KOPT-K1 (cell line): ENCODE results near the gene ST6GAL1.

Experiments used
- H3K27ac ChIP-seq: fragments of 200-600 bp; sonication (generic); 2 replicates; pipeline ENCODE4 v1.5.1; 2016; ENCODE audit warnings: antibody characterized with exemption, mild to moderate bottlenecking, low read depth, low read length; ENCODE audit not compliant: poor library complexity, severe bottlenecking
- H3K36me3 ChIP-seq: fragments of 200-600 bp; sonication (generic); 2 replicates; pipeline ENCODE4 v1.5.1; 2017; ENCODE audit warnings: antibody characterized with exemption, mild to moderate bottlenecking, low read length, moderate library complexity; ENCODE audit not compliant: insufficient read depth
- H3K9me3 ChIP-seq: fragments of 200-600 bp; sonication (generic); 2 replicates; pipeline ENCODE4 v1.5.1; 2017; ENCODE audit warnings: antibody characterized with exemption, low read length, mild to moderate bottlenecking; ENCODE audit not compliant: insufficient read depth, poor library complexity, severe bottlenecking

ST6GAL1 gene

GRCh38 chr3:186925826-186926225 is 4.5 kb upstream of the ST6GAL1 start:
- H3K36me3 ChIP-seq: no peaks in the 10 kb centered on the region
- no peak overlapping the region for H3K27ac ChIP-seq
- H3K9me3 ChIP-seq: no peaks in the 10 kb centered on the region

GRCh38 chr3:186929186-186929585 is 1.1 kb upstream of the ST6GAL1 start:
- no peaks in the 10 kb centered on the region for H3K9me3 ChIP-seq
- peaks cover 7% of the 10 kb centered on the region; the same call in 1 of the 2 replicates for H3K36me3 ChIP-seq
- no peak overlapping the region for H3K27ac ChIP-seq

- Histone ChIP-seq H3K27ac (no peak overlapping the region), H3K36me3 (peaks cover 7% of the 10 kb centered on the region; the same call in 1 of the 2 replicates), H3K9me3 (no peaks in the 10 kb centered on the region)
These were observed 641 bp upstream of the ST6GAL1 start for GRCh38 chr3:186929685-186930084.

GRCh38 chr3:186930641-186931531 is 560 bp downstream of the ST6GAL1 start:
- Histone ChIP-seq H3K9me3 (no peaks in the 10 kb centered on the region), H3K27ac (peak overlapping the region; percentile 70), H3K36me3 (peaks cover 16% of the 10 kb centered on the region; the same call in 1 of the 2 replicates)

DNA sequence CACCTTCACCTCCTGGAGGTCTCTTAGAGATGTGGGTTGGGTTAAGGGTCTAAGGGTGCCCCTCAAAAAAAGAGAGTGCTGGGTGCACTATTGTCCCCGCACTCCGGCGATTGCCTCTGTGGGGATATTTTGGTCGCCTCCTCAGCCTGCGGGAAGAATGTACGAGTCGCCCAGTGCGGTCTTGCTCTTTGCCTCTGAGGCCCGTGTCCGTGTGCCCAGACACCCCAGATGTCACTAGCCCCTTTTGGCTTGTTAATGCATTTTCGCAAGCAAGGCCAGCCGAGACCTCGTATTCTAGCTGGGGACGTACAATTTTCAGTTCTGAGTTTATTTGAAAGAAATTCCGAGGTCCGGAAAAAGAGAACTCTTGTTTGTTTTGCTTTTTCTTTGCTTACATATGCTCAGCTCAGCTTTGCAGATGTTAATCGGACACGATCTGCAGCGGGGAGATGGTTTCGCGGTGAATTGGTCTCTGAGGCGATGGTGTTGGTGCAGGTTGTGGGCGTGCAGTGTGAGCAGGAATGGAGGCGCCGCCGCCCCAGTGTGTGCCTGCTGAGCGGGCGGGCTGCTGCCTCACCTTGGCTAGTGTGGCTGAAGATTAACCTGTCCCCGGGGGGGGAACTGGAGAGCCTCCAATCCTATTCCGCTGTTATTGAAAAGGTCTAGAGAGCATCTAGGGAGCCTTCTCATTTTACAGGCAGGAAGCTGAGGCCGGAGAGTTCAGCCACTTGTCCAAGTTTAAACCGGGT is 1.4 kb downstream of the ST6GAL1 start:
- peaks cover 16% of the 10 kb centered on the region; the same call in 1 of the 2 replicates for H3K36me3 ChIP-seq
- H3K27ac ChIP-seq: peak overlapping the region; percentile 70

GRCh38 chr3:186932281-186933181 is 2.2 kb downstream of the ST6GAL1 start:
- Histone ChIP-seq H3K27ac (no peak overlapping the region), H3K36me3 (peaks cover 16% of the 10 kb centered on the region; the same call in 1 of the 2 replicates), H3K9me3 (no peaks in the 10 kb centered on the region)

More for the DNA sequence above, 1.4 kb downstream of the ST6GAL1 start:
- no peaks in the 10 kb centered on the region for H3K9me3 ChIP-seq

DNA sequence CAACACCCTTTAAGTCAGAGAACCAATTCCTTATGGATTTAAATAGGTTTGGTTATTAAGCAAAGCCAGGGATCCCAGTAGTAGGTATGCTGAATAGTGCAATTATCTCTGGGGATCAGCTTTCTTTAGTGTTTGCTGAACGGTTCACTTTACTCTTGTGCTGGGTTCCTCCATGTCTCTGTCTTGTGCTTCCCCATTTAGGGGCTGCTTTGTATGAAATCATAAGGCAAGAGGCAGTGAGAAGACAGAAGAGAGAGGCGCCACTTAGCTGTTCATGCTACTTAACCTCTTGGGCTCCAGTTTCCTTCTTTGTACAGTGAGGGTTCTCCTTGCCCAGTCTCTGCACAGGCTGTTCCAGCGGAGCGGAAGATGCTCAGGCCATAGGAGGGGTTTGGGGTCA is 3.5 kb downstream of the ST6GAL1 start:
- peaks cover 16% of the 10 kb centered on the region; the same call in 1 of the 2 replicates for H3K36me3 ChIP-seq
- no peak overlapping the region for H3K27ac ChIP-seq
- H3K9me3 ChIP-seq: no peaks in the 10 kb centered on the region

DNA sequence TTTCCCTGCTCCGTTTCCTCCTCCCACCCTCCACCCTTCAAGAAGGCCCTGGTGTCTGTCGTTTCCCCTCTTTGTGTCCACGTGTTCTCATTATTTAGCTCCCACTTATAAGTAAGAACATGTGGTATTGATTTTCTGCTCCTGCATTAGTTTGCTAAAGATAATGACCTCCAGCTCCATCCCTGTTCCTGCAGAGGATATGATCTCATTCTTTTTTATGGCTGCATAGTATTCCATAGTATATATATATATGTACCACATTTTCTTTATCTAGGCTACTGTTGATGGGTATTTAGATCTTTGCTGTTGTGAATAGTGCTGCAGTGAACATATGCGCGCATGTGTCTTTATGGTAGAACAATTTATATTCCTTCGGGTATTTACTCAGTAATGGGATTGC is 4.8 kb downstream of the ST6GAL1 start:
- no peak overlapping the region for H3K27ac ChIP-seq
- peaks cover 19% of the 10 kb centered on the region for H3K36me3 ChIP-seq
- no peaks in the 10 kb centered on the region for H3K9me3 ChIP-seq

DNA sequence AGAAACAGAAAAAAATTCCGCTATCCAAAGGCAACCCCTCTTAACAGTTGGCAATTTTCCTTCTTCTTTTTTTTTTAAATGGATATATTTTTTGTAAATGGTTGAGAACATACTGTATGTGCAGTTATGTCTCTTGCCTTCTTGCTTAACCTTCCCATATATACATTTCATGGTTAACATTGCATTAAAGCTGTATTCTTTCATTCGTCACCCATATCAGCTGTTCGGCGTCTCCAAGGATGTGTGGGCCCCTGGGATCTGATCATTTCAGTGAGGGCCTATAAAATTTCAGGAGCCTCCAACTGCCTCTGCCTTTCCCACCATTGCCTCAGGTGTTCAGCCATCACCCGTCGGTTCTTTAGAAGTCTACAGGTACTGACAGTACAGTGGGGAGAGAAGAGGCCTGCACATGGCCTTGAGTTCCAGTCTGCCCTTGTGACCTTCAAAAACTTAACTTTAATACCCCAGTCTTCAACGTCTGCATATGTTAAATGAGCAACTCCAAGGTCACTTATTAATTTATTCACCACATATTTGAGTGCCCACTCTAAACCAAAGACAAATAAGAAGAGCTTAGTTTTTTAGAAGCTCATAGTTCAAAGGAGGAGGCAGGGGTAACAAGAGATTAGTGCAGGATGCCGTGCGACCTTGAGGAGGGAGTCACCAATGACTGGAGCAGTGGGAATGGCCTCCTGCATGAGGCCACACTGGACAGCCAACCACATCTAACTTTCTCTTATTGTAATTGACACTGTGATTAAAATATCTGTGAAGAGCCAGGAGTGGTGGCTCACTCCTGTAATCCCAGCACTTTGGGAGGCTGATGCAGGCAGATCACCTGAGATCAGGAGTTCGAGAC is 6.9 kb downstream of the ST6GAL1 start:
- H3K36me3 ChIP-seq: peaks cover 21% of the 10 kb centered on the region
- H3K9me3 ChIP-seq: no peaks in the 10 kb centered on the region
- no peak overlapping the region for H3K27ac ChIP-seq

- peaks cover 22% of the 10 kb centered on the region for H3K36me3 ChIP-seq
- H3K27ac ChIP-seq: no peak overlapping the region
- H3K9me3 ChIP-seq: no peaks in the 10 kb centered on the region
These were observed 8.4 kb downstream of the ST6GAL1 start for GRCh38 chr3:186938716-186939115.

GRCh38 chr3:186939536-186939935 is 9.2 kb downstream of the ST6GAL1 start:
- peaks cover 29% of the 10 kb centered on the region for H3K36me3 ChIP-seq
- H3K9me3 ChIP-seq: no peaks in the 10 kb centered on the region
- H3K27ac ChIP-seq: no peak overlapping the region

DNA sequence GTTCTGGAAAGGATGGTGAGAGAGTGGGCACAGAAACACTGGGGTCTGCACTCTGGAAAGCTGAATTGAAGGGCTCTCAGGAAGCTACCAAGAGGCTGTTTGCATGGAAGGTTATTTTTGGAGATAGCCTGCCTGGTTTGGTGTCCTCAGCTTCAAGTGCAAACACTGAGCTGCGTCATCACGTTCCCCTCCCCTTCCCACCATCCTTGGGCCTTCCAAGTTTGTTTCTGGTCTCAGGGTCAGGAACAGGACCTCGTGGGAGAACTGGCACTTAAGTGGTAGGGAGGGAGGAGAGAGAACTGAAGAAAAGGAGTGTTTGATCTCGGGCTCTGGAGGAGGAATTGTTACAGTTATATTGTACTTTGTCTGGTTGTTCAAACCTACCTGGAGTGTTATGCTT is 10.6 kb downstream of the ST6GAL1 start:
- H3K36me3 ChIP-seq: peaks cover 23% of the 10 kb centered on the region
- no peak overlapping the region for H3K27ac ChIP-seq
- no peaks in the 10 kb centered on the region for H3K9me3 ChIP-seq

- Histone ChIP-seq H3K36me3 (peaks cover 23% of the 10 kb centered on the region), H3K27ac (no peak overlapping the region)
These were observed 11.8 kb downstream of the ST6GAL1 start for GRCh38 chr3:186942168-186942567.

More at GRCh38 chr3:186942168-186942567, 11.8 kb downstream of the ST6GAL1 start:
- H3K9me3 ChIP-seq: no peaks in the 10 kb centered on the region
